OCI-LY7 (cell line): ENCODE results near the gene TULP1. TPM values are rescaled to one million over a fixed set of nuclear protein-coding genes. Genes with fewer than 3 reads are reported as not detected.

Experiments used
- BruUV-seq: library from RNA; stranded (reverse); fragments of 400-500 nt; replicated peaks from 2 replicates; lab custom pipeline; 2021; lab: Mats Ljungman, UMichigan
- CTCF ChIA-PET: fragments of 300-600 bp; sonication (Branson Sonifier 250); formaldehyde crosslinking; loops from one replicate; lab custom pipeline; 2022; ENCODE audit warnings: antibody characterized with exemption; ENCODE audit not compliant: unreplicated experiment; lab: Charles Lee
- POLR2A ChIA-PET: fragments of 300-600 bp; sonication (Branson Sonifier 250); formaldehyde crosslinking; loops from one replicate; lab custom pipeline; 2022; ENCODE audit warnings: antibody characterized with exemption; lab: Charles Lee
- DNase-seq: peaks from one replicate; pipeline ENCODE4 v3.0.0-alpha.2; 2015; ENCODE audit warnings: low spot score
- H2AFZ ChIP-seq: fragments of 200-600 bp; sonication (generic), shearing (Covaris generic); 2 replicates; pipeline ENCODE4 v1.6.1; 2014; ENCODE audit warnings: mild to moderate bottlenecking, antibody characterized with exemption, low read length, moderate library complexity
- H3K27ac ChIP-seq: fragments of 200-600 bp; sonication (generic); 2 replicates; pipeline ENCODE4 v1.5.1; 2014; ENCODE audit warnings: mixed run types, low read depth, mild to moderate bottlenecking, moderate library complexity, low read length, inconsistent platforms; ENCODE audit not compliant: poor library complexity, severe bottlenecking
- H3K36me3 ChIP-seq: fragments of 200-600 bp; sonication (generic); 2 replicates; pipeline ENCODE4 v1.6.1; 2014; ENCODE audit warnings: mild to moderate bottlenecking, antibody characterized with exemption, low read length, moderate library complexity, mixed read lengths; ENCODE audit not compliant: insufficient read depth
- H3K4me1 ChIP-seq: fragments of 200-600 bp; sonication (generic); 2 replicates; pipeline ENCODE4 v1.5.1; 2014; ENCODE audit warnings: mild to moderate bottlenecking, low read length; ENCODE audit not compliant: insufficient read depth, poor library complexity, severe bottlenecking
- H3K4me2 ChIP-seq: fragments of 200-600 bp; sonication (generic); 2 replicates; pipeline ENCODE4 v1.6.1; 2014; ENCODE audit warnings: mild to moderate bottlenecking, low read length
- H3K4me3 ChIP-seq: fragments of 200-600 bp; sonication (generic); 2 replicates; pipeline ENCODE4 v1.5.1; 2014; ENCODE audit warnings: mild to moderate bottlenecking, low read depth, low read length; ENCODE audit not compliant: poor library complexity, severe bottlenecking
- H3K79me2 ChIP-seq: fragments of 200-600 bp; sonication (generic); 2 replicates; pipeline ENCODE4 v1.6.1; 2016; ENCODE audit warnings: low read depth, mild to moderate bottlenecking, low read length, moderate library complexity, mixed read lengths; ENCODE audit not compliant: insufficient read depth
- H3K9me2 ChIP-seq: fragments of 200-600 bp; sonication (generic); 2 replicates; pipeline ENCODE4 v1.6.1; 2016; ENCODE audit warnings: mild to moderate bottlenecking, low read length, mixed read lengths; ENCODE audit not compliant: insufficient read depth
- H3K9me3 ChIP-seq: fragments of 200-600 bp; sonication (generic); 2 replicates; pipeline ENCODE4 v1.6.1; 2014; ENCODE audit warnings: mild to moderate bottlenecking, mixed run types, low read length, mixed read lengths
- H4K20me1 ChIP-seq: fragments of 200-600 bp; sonication (generic); 2 replicates; pipeline ENCODE4 v1.6.1; 2014; ENCODE audit warnings: mild to moderate bottlenecking, antibody characterized with exemption, low read length, moderate library complexity, mixed read lengths; ENCODE audit not compliant: insufficient read depth
- CTCF ChIP-seq: fragments of 200-600 bp; sonication (generic); conservative IDR thresholded peaks from 2 replicates; pipeline ENCODE4 v1.5.1; 2014; ENCODE audit warnings: mild to moderate bottlenecking, antibody characterized with exemption, low read length, moderate library complexity, mixed read lengths
- EZH2phosphoT487 ChIP-seq: fragments of 200-600 bp; sonication (generic); IDR thresholded peaks from 2 replicates; pipeline ENCODE4 v1.6.1; 2018; ENCODE audit warnings: low read depth, borderline replicate concordance, mild to moderate bottlenecking, mixed run types, antibody characterized with exemption, low read length, moderate library complexity, mixed read lengths
- intact Hi-C: fragments of 100-400 bp; cut with micrococcal nuclease; formaldehyde crosslinking; loops from one replicate; pipeline ENCODE4 v1.10.0; 2022; ENCODE audit not compliant: unreplicated experiment
- total RNA-seq, 2 experiments: library from RNA; depleted of rRNA in 1 of 2; stranded (reverse); fragments of >200 nt in 1 of 2; shearing (Covaris generic) in 1 of 2; gene quantifications; 2 replicates each; pipeline ENCODE4 v1.2.3, GENCODE V29; 2014 to 2022

The TULP1 gene
- total RNA-seq, 2 experiments from 2014 or later, result not detected

GRCh38 chr6:35491558-35492257 lies 21.0 kb downstream of the TULP1 start:
- no TSS peak for BruUV-seq
- POLR2A ChIA-PET, result interaction anchor here (0.5 kb wide), 1 partner anchor 18 kb away, joined by 3 read pairs; no protein-coding TSS in a partner anchor
- Histone ChIP-seq H3K9me2 (no peaks in the 10 kb centered on the region), H3K27ac (no peak overlapping the region), H3K4me1 (peaks cover 6% of the 10 kb centered on the region), H2AFZ (no peak overlapping the region), H3K79me2 (no peaks in the 10 kb centered on the region), H3K4me2 (no peak overlapping the region), H3K4me3 (no peak overlapping the region), H4K20me1 (no peaks in the 10 kb centered on the region), H3K9me3 (no peaks in the 10 kb centered on the region), H3K36me3 (no peaks in the 10 kb centered on the region)
- CTCF ChIA-PET, result no interaction called here
- intact Hi-C loops, result no loop called here
- TF ChIP-seq CTCF (no peak), EZH2phosphoT487 (no peak)
- DNase-seq, result no peak

- no peak overlapping the region for H3K4me2 ChIP-seq
- H3K27ac ChIP-seq, result no peak overlapping the region
- no peaks in the 10 kb centered on the region for H4K20me1 ChIP-seq
- no peak for TF ChIP-seq CTCF
- no peaks in the 10 kb centered on the region for H3K9me3 ChIP-seq
- BruUV-seq, result no TSS peak
- ChIA-PET POLR2A (no interaction called here), CTCF (no interaction called here)
- H3K9me2 ChIP-seq, result no peaks in the 10 kb centered on the region
- no peak overlapping the region for H3K4me3 ChIP-seq
- H3K4me1 ChIP-seq, result peaks cover 6% of the 10 kb centered on the region
- H2AFZ ChIP-seq, result no peak overlapping the region
- H3K79me2 ChIP-seq, result no peaks in the 10 kb centered on the region
- no peak for DNase-seq
- no peaks in the 10 kb centered on the region for H3K36me3 ChIP-seq
- intact Hi-C loops, result no loop called here
Observed at GRCh38 chr6:35490821-35491557, 21.7 kb downstream of the TULP1 start.
